WERI-Rb-1 (cell line): Measurements from ENCODE around the gene FBXO46.

Experiments
- DNase-seq: peaks from one replicate; pipeline ENCODE4 v3.0.0-alpha.2; 2020
- H3K27ac ChIP-seq: fragments of 250-450 bp; sonication (Bioruptor Pico); 2 replicates; pipeline ENCODE4 v1.5.1; 2020; ENCODE audit warnings: mild to moderate bottlenecking, moderate library complexity
- H3K27me3 ChIP-seq: fragments of 250-450 bp; sonication (Bioruptor Pico); 2 replicates; pipeline ENCODE4 v1.5.1; 2021; ENCODE audit warnings: mild to moderate bottlenecking, low read depth, moderate library complexity; ENCODE audit not compliant: insufficient read depth, severe bottlenecking
- H3K36me3 ChIP-seq: fragments of 250-450 bp; sonication (Bioruptor Pico); 2 replicates; pipeline ENCODE4 v1.5.1; 2020; ENCODE audit warnings: mild to moderate bottlenecking, moderate library complexity
- H3K4me3 ChIP-seq: 2 replicates; pipeline ENCODE4 v1.5.1; 2011; ENCODE audit warnings: low read depth, mild to moderate bottlenecking, control low read depth, low read length
- H3K9me3 ChIP-seq: fragments of 250-450 bp; sonication (Bioruptor Pico); 2 replicates; pipeline ENCODE4 v1.5.1; 2021; ENCODE audit warnings: mild to moderate bottlenecking, moderate library complexity; ENCODE audit not compliant: severe bottlenecking
- CTCF ChIP-seq: IDR thresholded peaks from 2 replicates; pipeline ENCODE4 v1.5.1; 2011; ENCODE audit warnings: low read depth, mild to moderate bottlenecking, control low read depth, inconsistent platforms, low read length

FBXO46 gene

GRCh38 chr19:45730368-45731288 lies at the start of gene FBXO46:
Gene FBXO46, minus strand, starts transcription at chr19:45730896. Its CDS starts 17,401 bp downstream, at chr19:45713495.
- peak; percentile 98 for DNase-seq
- peak within 1 kb of the TSS; percentile 61 for H3K4me3 ChIP-seq
- H3K36me3 ChIP-seq: no peaks in the 10 kb centered on the region
- peaks cover 2% of the 10 kb centered on the region for H3K9me3 ChIP-seq
- no peaks in the 10 kb centered on the region for H3K27me3 ChIP-seq
- peak within 1 kb of the TSS; percentile 58 for H3K27ac ChIP-seq
- no peak for TF ChIP-seq CTCF

GRCh38 chr19:45780146-45780447 lies 49.4 kb upstream of the FBXO46 start:
- H3K4me3 ChIP-seq: no peak overlapping the region
- H3K36me3 ChIP-seq: peaks cover 11% of the 10 kb centered on the region; the same call in 1 of the 2 replicates

GRCh38 chr19:45779231-45780145 lies 48.8 kb upstream of the FBXO46 start:
- Histone ChIP-seq H3K9me3 (no peaks in the 10 kb centered on the region), H3K27ac (no peak overlapping the region; the same call in 1 of the 2 replicates), H3K36me3 (peaks cover 11% of the 10 kb centered on the region; the same call in 1 of the 2 replicates), H3K4me3 (no peak overlapping the region), H3K27me3 (no peaks in the 10 kb centered on the region)
- peak; percentile 72 for DNase-seq
- TF ChIP-seq CTCF: 0 out of 2 replicates have a peak, but pooled peaks have one; percentile 8

More at GRCh38 chr19:45780146-45780447, 49.4 kb upstream of the FBXO46 start:
- H3K27ac ChIP-seq: no peak overlapping the region; the same call in 1 of the 2 replicates
- no peaks in the 10 kb centered on the region for H3K27me3 ChIP-seq
- no peak for TF ChIP-seq CTCF
- no peak for DNase-seq
- no peaks in the 10 kb centered on the region for H3K9me3 ChIP-seq

GRCh38 chr19:45778010-45778661 lies 47.4 kb upstream of the FBXO46 start:
- no peak for TF ChIP-seq CTCF
- DNase-seq: no peak
- H3K27me3 ChIP-seq: no peaks in the 10 kb centered on the region
- no peak overlapping the region for H3K4me3 ChIP-seq
- H3K36me3 ChIP-seq: peaks cover 11% of the 10 kb centered on the region; the same call in 1 of the 2 replicates
- no peak overlapping the region for H3K27ac ChIP-seq
- no peaks in the 10 kb centered on the region for H3K9me3 ChIP-seq

GRCh38 chr19:45777395-45777961 lies 46.8 kb upstream of the FBXO46 start:
- no peak for DNase-seq
- Histone ChIP-seq H3K4me3 (no peak overlapping the region), H3K27me3 (no peaks in the 10 kb centered on the region), H3K27ac (no peak overlapping the region), H3K36me3 (peaks cover 11% of the 10 kb centered on the region; the same call in 1 of the 2 replicates), H3K9me3 (no peaks in the 10 kb centered on the region)
- no peak for TF ChIP-seq CTCF
